ENCODE measurements around the gene TAGLN.

TAGLN gene

DNA sequence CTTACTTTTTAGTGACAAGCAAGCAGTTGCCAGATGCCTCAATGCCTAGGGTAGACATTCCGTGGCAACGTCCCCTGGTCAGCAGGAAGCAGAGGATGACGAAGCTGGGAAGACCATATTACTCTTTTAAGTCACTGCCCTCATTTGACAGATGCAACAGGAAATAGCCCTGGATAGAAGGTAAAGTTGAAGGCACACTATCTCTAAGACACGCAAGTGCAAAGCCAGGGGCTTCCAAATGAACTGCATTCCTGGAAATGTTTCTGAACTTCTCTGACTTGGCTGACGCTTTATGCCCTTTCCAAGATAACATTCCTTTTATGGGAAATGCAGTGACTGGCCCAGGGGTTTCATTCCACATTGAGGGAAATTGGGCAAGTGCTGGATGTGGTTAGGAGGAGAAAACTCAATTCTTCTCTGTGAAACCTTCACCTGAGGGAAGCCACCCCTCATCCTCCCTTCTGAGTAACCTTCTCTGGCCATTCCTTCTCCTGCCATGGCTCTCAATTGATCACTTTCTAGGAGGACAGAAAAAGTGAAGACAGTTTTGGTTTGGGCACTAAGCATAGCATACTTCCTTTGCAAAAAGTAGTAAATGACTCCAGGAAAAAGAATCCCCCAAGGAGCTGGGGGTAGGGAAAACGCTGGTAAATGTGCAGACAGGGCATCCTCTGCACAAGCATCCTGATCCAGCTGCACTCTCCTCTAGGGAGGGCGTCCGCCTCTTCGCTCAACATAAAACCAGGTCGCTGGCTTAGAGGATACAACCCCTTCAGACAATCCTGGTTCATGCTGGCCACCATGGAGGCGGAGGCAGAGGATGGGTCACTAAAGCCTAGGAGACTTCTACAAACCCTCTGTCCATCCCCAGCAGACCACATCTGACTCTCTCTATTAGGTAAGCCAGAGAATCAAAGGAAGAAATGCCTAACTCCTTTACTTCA is 18.2 kb downstream of the TAGLN start:
- DNase-seq: no peak

DNA sequence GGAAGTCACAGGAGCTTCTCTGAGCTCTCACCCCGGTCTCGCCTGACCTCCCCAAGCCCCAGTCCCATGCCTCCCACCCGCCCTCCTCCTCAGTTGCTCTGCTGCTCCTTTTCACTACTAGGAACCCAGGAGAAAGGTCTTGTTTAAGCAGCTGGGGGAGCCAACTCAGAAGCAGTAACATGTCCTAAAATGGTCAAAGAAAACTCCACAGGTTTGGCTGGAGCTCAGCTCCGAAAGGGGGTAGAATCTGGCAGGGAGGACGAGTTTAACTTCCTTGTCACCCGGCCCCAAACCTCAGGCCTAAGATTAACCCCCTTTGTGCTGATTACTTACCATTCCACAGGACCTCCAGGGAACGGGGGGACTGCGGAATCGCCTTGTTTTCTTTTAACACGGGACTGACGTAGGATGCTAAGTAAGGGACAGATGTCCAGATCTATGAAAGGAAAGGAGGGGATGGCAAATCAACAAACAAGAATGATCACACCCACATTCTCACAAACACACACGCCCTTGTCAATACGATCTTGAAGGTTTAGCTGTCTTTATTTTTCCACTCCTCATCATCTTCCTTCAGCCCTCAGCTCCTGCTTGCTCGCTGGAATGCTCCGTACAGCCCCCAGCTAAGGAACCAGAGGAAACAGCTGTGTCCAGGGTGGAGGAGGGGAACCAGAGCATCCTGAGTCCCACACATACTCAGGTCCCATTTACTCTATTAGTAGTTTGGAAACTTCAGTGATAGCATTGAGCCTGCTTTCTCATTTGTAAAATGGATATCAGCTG is 19.2 kb downstream of the TAGLN start:
- DNase-seq: no peak

DNA sequence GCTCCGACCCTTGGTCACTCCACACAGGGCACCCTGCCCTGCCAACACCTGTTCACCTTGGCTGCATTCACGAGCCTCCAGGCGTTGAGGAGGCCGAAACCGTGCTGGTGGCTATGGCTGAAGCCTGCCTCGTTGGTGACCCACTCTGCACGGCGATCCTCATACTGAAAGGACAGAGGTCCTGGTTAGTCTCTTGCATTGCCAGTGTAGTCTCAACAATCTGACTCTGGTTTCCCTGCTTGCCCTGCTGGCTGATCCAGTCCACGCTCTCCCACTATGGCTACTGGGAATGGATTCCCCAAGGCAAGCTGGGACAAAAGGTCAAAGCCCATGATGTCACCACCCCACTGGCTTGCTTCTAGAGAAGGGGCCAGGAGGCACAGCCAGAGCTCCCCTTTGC is 19.8 kb downstream of the TAGLN start:
- DNase-seq: no peak

DNA sequence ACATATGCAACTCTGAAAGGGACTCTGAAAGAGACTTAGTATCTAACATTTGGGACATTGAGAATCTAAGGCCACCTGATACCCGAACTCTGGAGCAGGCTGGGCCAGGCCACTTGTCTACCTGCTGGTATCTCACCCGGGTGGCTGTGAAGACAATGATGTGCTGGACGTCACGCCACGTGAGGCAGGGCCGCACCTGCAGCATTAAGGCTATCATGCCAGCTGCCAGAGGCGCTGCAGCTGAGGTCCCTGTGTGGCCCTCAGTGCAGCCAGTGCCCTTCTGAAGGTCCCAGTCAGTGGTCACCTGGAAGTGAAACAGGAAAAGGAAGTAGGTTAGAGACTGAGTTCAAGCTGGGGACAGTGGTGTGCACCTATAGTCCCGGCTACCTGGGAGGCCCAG is 20.3 kb downstream of the TAGLN start:
- no peak for DNase-seq

DNA sequence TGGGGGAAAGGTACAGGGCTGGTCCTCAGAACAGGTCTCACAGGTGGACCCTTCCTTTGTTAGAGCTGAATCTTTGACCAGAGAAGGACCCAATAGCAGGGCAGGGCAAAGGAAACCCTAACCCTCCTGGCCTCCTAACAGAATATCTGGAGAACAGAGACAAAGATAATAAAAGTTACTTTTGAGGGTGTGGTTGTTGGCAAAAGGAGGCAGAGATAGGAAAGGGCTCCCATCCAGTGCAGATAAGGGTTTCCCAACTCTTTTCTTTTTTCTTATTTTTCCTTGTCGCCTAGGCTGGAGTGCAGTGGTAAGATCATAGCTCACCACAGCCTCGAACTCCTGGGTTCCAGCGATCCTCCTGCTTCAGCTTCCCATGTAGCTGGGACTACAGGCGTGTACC is 20.8 kb downstream of the TAGLN start:
- DNase-seq: no peak

DNA sequence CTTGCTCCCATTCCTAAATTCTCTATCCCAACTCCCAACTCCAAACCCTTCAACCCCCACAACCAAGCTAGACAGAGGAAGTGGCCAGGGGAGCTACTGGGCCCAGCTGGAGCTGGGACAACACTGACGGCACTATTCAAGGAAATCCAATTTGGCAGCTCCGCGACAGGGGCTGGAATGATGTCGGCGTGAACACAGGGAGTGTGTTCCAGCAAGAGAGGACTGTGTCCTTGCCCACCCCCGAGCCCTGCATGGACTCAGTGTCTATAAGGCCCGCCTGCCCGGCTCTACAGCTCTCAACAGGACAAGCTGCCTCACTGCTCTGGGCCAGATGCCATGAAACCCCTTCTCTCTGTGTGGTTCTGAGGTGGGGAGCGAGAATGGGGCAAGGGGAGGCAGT is 21.4 kb downstream of the TAGLN start:
- DNase-seq: no peak

DNA sequence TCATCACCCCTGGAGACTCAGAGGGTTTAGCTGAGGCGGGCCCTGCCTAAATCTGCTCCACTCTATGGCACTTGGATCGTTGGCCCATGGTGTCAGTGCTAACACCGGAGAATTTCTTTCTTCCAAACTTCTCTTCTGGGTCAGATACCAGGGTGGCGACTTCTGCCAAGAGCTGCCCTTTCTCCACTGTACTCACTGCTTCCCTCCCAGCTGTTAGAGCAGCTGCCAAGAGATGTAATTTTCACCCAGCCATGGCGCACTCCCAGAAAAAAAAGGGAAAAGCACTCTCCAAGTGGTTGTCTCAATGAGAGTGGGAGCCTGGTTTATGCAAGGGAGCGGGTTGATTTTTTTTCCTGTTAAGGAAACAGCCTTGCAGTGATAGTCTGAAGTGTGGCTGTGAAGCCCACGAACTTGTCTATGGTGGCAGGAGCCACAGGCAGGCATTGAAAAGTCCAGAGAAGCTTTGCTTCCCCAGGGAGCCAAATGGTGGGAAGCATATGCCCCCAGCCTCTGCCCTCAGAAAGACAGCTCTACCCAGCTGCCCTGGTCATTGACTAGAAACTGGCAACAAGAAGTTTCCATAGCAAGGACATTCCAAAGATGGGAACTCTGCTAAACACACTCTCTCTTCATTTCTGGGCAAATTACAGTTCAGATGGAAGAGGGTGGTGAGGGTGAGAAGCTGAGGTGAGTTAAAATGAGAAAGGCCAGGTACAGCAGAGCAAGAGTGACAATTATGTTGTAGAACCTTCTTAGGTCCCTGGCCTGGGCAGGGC is 22.0 kb downstream of the TAGLN start:
- peak; percentile 37 for DNase-seq

DNA sequence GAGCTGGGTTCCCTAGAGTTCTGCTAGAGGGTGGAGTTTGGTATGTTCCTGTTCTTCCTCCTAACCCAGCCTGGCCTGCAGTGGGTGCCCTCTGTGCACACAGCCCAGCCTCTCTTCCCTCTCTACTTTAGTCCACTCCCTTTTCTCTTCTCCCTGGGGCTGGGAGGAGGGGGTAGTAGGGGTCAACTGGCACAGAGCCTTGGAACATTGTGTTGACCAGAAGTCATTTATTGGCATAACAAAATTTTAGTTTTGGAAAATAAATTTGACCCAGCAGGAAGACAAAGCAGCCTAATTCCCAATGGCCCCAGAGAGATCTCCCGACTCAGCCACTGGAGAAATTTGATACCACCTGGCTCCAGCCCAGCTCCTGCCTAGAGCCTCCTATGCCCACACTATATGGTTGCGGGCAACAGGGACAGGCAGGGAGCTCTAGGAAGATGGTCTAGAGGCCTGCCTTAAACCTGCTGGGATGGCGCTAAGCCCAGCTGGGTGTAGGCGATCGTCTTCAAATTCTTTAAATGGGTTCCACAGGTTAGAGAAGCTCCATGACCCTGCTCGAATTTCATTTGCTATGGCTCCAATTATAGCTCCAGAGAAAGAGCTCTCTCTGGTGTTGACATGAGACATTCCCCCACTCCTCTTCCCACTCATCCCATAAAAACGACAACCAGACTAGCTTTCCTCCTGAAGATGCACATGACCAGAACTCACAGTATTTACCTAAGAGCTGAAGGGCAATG is 22.8 kb downstream of the TAGLN start:
- DNase-seq: peak; percentile 84

DNA sequence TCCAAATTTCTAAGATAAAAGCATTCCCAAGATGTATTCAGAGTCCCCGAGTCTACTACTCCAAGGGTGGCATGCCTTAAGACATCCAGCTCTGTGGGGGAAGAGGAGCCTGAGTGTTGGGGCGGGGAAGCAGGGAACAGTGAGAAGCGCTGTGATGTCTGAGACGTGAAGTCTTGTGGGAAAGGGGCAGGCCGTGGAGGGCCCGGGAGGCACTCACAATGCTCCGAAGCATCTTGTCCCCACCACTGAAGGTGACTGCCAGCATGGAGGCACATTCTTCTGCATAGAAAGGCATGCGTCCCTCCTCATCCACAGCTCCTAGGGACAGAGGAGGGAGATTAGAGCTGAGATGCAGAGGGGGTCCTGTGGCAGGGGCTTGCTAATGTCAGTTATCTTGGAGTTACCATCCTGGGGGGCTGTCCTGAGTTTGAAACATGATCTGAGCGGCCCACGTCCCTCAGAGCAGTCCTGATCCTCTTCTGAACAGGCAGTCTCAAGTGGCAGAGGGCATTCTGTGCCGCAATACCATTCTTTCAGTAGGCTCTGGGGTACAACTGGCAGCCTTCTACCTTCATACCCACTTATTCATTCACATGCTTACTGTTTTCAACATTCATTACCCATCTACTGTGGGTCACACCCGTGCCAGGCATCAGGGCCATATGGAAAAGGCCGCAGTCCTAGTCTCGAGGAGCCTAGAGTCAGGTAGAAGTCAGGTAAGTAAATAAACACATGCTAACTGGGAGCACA is 24.0 kb downstream of the TAGLN start:
- no peak for DNase-seq

DNA sequence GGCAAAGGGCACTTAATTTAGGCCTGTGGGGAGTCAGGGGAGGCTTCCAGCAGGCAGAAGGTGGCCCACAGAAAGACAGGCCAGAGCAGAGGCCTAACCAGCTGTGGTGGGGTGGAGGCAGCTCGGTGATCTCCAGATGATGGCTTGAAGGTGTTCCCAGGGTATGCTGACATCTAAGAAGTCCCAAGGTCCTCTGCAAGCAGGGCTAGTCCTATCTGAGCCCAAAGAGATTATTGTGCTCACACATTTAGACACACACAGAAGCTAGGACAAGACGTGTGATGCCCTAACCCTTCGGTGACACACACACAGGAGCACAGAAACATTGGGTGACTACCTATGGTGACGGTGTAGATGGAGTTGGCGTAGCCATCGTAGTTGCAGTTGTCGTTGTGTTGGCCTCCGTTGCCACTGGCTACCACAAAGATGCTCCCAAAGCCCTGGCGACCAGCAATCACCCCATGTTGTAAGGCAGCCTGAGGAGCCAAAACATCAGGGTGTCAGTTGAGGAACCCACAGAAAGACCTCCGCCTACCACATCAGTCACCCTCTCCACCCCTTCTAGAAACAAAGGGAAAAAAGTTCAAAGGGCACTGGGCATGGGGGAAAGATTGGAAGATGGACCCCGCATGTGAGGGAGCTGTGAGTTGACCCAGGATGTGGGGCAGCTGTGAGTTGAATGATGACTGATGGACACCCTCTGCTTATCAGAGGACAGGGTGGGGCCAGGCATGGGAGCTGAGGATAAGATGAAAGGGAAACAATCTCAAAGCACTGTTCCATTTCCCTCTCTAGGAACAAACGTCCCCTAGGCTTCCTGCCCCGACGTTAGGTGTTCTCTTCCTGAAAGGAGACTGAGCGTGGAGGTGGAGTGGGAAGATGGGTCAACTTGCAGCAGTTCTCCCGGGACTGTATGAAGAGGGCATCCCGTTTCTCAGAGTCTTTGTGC is 24.8 kb downstream of the TAGLN start:
- DNase-seq: no peak

DNA sequence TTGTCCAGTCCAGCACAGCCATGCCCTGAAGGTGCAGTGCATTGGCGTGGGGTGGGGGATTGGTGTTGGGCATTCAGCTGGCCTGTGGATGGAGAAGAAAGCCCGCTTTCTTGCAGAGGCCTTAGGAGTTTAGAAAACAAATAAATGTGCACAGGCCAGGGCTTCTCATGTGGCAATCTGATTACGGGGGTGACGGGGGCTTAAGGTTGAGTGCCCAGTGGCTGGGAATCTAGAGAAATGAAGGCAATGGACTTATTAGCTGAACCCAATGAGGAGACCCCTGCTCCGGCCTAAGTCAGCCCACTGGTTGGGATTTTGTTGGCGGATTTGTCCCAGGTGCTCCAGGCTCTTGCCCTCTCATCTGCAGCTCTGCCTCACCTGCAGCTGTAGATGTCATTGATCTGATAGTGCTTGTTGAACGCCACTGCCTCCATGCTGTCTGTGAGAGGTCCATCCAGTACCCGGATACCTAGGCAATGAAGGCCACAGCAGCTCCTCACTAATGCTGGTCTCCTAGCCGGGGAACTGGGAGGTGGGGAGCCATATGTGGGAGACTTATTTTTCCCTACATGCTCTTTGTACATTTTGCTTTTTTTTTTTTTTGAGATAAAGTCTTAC is 26.5 kb downstream of the TAGLN start:
- DNase-seq: no peak

DNA sequence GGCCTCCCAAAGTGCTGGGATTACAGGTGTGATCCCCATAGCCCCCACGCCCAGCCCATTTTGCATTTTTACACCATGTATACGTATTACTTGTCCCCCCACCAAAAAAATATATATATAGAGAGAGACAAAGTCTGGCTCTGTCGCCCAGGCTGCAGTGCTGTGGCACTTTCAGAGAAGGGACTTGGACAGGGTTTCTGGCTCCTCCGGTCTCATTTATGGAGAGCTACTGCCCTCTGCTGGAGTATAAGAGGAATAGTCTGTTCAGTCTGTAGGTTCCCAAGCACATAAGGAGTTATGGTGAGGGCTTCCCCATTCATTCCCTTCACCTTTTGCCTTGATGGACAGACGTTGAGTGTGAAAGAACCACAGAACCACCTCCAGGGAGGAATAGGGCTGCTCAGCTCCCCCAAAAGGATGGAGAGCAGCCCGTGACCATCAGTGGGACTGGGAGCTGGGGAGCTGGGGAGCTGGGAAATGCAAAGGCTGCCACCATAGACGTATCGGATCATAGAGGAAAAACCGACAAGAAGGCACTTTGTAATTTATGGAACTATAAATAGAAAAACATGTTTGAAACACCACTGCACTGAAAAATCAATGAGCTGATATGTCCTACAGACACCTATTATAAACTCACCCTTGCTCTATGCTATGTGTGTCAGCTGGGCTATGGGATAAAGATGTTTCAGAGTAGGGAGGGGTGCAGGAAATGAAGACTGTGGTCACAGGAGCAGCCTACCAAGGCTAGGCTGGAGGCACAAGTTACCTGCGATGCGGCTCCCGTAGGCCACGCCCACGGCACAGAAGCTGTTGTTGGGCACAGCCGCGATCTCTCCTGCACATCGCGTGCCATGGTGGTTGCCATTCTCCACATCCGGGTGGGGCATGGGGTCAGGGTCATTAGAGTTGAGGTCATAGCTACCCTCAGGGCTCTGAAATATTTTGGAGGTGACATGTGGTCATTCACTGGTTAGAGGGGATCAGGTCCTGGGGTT is 27.5 kb downstream of the TAGLN start:
- DNase-seq: peak; percentile 92

DNA sequence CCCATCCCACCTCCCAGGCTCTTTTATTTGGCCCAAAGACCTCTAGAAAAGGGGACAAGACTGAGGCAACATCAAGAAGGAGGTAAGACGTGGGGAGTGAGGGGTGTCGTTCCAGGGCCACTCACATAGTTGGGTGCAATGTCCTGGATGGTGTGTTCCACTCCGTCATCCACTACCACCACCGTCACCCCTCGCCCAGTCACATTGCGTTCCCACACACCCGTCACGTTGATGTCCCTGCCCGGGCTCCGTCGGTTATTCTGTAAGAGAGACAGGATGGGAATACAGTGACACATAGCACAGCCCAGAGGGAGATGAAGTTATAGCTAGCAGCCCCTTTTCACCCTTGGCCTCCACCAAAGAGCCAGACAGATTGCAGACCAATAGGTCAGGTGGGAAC is 28.9 kb downstream of the TAGLN start:
- DNase-seq: no peak

DNA sequence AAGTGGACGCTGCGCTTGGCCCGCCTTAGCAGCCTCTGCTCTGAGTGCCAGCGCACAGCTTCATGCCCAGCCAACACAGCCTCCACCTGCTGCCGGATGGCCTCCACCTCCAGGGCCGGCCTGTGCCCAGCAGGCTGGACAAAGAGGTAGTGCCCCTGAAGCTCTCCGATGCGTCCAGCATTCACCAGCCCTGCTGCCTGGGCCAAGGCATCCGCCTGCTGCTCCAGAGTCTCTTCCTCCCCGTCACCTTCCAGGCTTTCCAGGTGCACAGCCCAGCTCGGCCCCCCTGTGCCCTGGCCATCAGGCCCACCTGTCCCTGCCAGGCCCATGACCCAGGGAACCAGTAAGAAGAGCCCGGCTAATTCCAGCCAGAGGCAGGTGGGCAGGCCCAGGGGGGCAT is 30.2 kb downstream of the TAGLN start:
- no peak for DNase-seq

DNA sequence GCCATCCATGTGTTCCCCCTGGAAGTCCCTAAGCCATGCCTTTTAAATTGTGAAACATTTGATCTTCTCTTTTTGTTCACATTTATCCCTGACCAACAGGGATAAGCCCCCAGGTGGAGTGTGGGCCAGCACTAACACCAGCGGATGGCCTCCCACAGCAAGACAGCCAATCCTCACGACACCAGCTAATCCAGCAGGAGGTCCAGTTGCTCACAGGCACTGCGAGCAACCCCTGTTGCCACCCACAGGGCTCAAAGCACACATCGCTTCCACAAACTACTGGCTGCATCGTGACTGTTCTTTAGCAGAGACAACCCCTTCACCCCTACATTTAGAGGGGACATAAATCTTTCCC is 30.7 kb downstream of the TAGLN start:
- DNase-seq: no peak

DNA sequence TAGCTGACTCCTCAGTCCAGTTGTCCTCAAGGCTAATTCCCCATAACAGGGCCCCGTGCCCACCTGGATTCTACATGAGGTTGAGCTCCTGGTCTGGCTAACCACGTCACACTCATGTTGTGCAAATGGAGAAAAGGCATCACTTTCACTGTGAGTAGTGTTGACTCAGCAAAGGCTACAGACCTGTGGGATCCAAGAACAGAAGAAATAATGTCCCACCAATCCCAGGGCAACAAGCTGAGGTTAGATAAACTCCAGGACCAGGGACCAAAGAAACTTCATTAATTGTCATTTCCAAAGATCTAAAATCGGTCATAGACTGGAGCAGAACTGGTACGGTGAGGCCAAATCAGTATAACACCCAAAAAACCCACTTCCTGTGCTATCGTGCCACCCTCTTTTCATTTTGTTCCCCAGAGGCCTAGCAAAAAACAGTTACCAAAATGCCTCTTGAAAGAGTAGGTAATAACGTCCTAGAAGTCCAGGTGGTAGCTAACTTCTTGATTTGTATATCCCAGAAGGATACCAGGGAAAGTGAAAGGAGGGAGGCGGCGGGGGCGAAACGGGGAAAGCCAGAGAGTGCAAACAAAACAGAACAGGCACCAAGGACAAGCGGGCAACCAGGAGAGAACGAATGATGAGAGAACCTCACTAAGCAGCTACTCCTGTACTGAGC is 31.3 kb downstream of the TAGLN start:
- no peak for DNase-seq

DNA sequence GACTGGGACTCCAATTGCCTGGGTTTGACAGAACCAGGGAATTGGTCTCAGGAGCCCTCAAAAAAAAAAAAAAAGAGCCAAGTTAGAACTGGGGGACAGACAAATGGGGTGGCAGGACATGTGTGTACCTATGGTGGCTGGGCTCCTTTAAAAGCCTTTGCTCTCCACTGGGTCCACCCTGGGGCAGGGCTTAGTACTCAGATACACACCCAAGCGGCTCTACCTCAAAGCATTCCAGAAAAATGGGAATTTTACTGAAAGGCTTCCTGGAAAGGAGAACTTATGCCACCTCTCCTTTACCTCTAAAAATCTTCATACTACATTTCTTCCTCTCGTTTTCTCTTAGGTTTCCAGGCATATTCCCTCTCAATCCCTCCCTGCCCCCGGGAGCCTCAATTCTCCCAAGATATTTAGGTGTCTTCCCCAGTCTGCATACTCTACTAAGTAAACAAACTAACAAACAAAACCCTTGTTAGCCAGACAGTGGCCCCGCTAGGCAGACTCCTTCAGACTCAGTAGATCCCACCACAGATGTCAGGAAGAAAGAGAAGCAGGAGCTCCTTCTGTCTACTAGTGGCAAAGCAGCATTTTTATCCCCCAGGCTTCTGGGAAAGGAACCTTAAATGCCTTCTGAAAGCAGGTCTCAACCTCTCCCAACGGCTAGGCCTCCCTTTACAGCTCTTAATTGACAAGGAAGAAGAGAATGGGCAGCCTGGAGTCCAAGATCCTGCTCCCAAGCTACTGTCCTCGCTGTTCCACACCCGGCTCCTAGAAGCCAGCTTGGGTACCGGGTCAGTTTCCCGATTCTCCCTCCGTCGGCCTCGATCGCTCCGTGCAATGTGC is 32.0 kb downstream of the TAGLN start:
- DNase-seq: no peak

DNA sequence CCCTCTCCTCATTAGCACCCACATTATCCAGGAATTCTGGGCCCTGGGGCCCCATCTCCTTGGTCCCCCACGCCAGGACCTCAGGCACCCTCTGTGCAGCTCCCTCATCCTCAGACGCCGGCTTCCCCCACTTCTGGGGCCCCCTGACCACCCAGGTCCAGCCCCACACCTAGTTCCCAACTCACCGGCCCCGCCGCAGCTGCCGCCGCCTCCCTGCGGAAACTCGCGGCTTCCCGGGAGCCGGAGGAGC is 32.6 kb downstream of the TAGLN start, which contains the start of gene PCSK7:
TSS of gene PCSK7 (minus strand) at position 232 of the 250 bp plus-strand sequence. CDS start 2,229 bp downstream, outside the sequence.
- DNase-seq: no peak

Data from NCI-H2029 treated with DMSO at 0.1 percent for 48 hours (cell line).